OCI-LY7 (cell line): ENCODE data around the gene LCE1F.

ENCODE experiments used
- CTCF ChIP-seq: fragments of 200-600 bp; sonication (generic); conservative IDR thresholded peaks from 2 replicates; pipeline ENCODE4 v1.5.1; 2014; ENCODE audit warnings: mild to moderate bottlenecking, antibody characterized with exemption, low read length, moderate library complexity, mixed read lengths
- EZH2phosphoT487 ChIP-seq: fragments of 200-600 bp; sonication (generic); IDR thresholded peaks from 2 replicates; pipeline ENCODE4 v1.6.1; 2018; ENCODE audit warnings: low read depth, borderline replicate concordance, mild to moderate bottlenecking, mixed run types, antibody characterized with exemption, low read length, moderate library complexity, mixed read lengths

GRCh38 chr1:152774875-152775274 lies at the start of gene LCE1F:
- no peak for TF ChIP-seq CTCF
- TF ChIP-seq EZH2phosphoT487 = no peak
